ENCODE measurements around the gene SGPP1. TPM values are rescaled to one million over a fixed set of nuclear protein-coding genes. Genes with fewer than 3 reads are reported as not detected.

The SGPP1 gene
- total RNA-seq, 1 experiment from 2014 or later, result 5.5 TPM

DNA sequence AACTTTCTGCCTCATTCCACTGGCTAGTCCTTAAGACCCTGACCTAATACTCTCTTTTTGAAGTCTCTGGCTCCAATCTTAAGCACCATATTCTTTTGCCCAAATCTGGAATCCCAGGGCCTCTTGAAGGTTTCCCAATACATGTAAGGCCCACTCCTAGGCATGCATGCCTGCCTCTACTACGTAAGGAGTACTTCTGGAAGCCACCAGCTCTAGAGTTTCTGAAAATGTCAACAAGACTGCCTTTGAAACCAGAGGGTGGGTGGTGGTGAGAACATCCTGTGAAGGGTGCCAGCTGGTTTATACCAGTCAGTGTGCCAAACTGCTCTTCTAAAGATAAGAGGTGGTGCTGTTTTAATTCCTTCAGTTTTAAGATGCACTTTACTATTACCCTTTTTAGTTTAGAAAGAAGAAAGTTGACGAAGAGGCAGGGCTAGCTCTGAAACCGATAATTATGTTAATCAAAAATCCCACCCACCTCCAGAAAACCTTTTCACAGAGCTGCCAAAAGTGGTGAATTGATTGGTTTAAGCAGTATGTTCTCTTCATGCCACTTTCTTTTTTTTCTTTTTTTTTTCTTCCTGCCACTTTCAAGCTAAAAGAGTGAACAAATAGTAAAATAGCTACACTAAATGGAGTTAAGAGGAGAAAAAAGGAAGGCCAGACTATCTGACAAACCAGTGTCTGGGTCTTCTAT is 77.5 kb downstream of the SGPP1 start:
- H3K27ac ChIP-seq (ENCODE audit: insufficient read length, low read depth, low read length), result no peak overlapping the region
- H3K23ac ChIP-seq (ENCODE audit: insufficient read length, low read depth, low read length), result no peak overlapping the region
- H3K56ac ChIP-seq (ENCODE audit: insufficient read length, low read depth, low read length), result no peak overlapping the region
- H3K18ac ChIP-seq (ENCODE audit: insufficient read length, low read depth, low read length), result no peak overlapping the region
- no peak overlapping the region for H3T11ph ChIP-seq (ENCODE audit: low read length)
- no peak overlapping the region for H4K5ac ChIP-seq (ENCODE audit: insufficient read length, low read depth, low read length)
- H4K91ac ChIP-seq (ENCODE audit: insufficient read length, low read depth, low read length), result no peak overlapping the region
- no peaks in the 10 kb centered on the region for H3K36me3 Mint-ChIP-seq (ENCODE audit: insufficient read depth in 1 of 3, low read depth in 3 of 3)
- H3K9me3 ChIP-seq (ENCODE audit: control insufficient read depth, low read depth, low read length), result no peaks in the 10 kb centered on the region
- no CpG with 5 or more reads among the region's 3 CpGs for WGBS (ENCODE audit: extremely low coverage, insufficient read length, low lambda C conversion rate)
- no peak overlapping the region for H3K9ac ChIP-seq (ENCODE audit: extremely low read depth, insufficient read length, low read length)
- no peak overlapping the region; a peak in 1 of 7 replicates for H3K27ac Mint-ChIP-seq
- no peak overlapping the region for H2BK5ac ChIP-seq (ENCODE audit: insufficient read length, low read length)
- no peak overlapping the region for H2BK120ac ChIP-seq (ENCODE audit: low read depth, low read length, poor library complexity, severe bottlenecking)
- H3K9me3 Mint-ChIP-seq, result no peaks in the 10 kb centered on the region
- no peak for TF ChIP-seq CTCF (conservative IDR thresholded peaks at IDR 0.05)
- no peak overlapping the region; the same call in 1 of the 2 replicates for H2BK15ac ChIP-seq (ENCODE audit: low read depth, low read length)
- H4K8ac ChIP-seq (replicated peaks; ENCODE audit: insufficient read length, low read depth, low read length), result no peak overlapping the region
- no peaks in the 10 kb centered on the region for H3K27me3 ChIP-seq (ENCODE audit: insufficient read depth, low read length)
- H2BK12ac ChIP-seq (ENCODE audit: insufficient read length, low read depth, low read length), result no peak overlapping the region
- no peak overlapping the region for H3K4me2 ChIP-seq (ENCODE audit: insufficient read depth, insufficient read length, low read length)
- H3K27me3 Mint-ChIP-seq (ENCODE audit: low read depth), result no peaks in the 10 kb centered on the region
- H3K23me2 ChIP-seq (ENCODE audit: insufficient read length, low read depth, low read length, poor library complexity, severe bottlenecking), result no peaks in the 10 kb centered on the region
- H3K4me1 Mint-ChIP-seq, result peaks cover 5 to 6% of the 10 kb centered on the region in 2 experiments; a peak in 3 of 4 replicates
- no peak overlapping the region for H3K4me3 Mint-ChIP-seq
- H2BK20ac ChIP-seq (ENCODE audit: low read depth, low read length, poor library complexity, severe bottlenecking), result no peak overlapping the region
- no peak overlapping the region for H2AK5ac ChIP-seq (ENCODE audit: insufficient read length, low read length)
- no peak overlapping the region for H3K4ac ChIP-seq (ENCODE audit: low read depth, low read length)
- no peak overlapping the region for H3K14ac ChIP-seq (ENCODE audit: insufficient read depth, low read length)
- no peak overlapping the region for H2AFZ ChIP-seq (ENCODE audit: low read length)
- no peaks in the 10 kb centered on the region for H3K79me2 ChIP-seq (ENCODE audit: insufficient read depth, low read length)
- H3K79me1 ChIP-seq (ENCODE audit: insufficient read depth, low read depth, low read length, poor library complexity, severe bottlenecking), result no peaks in the 10 kb centered on the region
- peaks cover 4% of the 10 kb centered on the region; the same call in 1 of the 2 replicates for H3K4me1 ChIP-seq (ENCODE audit: insufficient read depth, low read length)
- no peaks in the 10 kb centered on the region for H4K20me1 ChIP-seq (ENCODE audit: control insufficient read depth, insufficient read depth, insufficient read length)
- DNase-seq, result no peak

All from H9 (cell line).